ENCODE measurements around the gene PC. TPM values are rescaled to one million over a fixed set of nuclear protein-coding genes. Genes with fewer than 3 reads are reported as not detected.

PC gene
- total RNA-seq, 1 experiment from 2014 or later, result 40.5 TPM

GRCh38 chr11:66885950-66886440, 72.2 kb downstream of the PC start:
- no peak for DNase-seq
- no TSS peak for BruUV-seq (replicated peaks)
- CTCF ChIA-PET, result no interaction called here
- Mint-ChIP-seq H3K9me3 (ENCODE audit: low read depth, unreplicated experiment) (no peaks in the 10 kb centered on the region), H3K4me3 (ENCODE audit: low read depth, unreplicated experiment) (no peak overlapping the region), H3K4me1 (ENCODE audit: low read depth, unreplicated experiment) (peaks cover 24% of the 10 kb centered on the region), H3K36me3 (ENCODE audit: insufficient read depth, unreplicated experiment) (no peaks in the 10 kb centered on the region), H3K27me3 (ENCODE audit: unreplicated experiment) (no peaks in the 10 kb centered on the region), H3K27ac (ENCODE audit: unreplicated experiment) (no peak overlapping the region)
- intact Hi-C loops (cut with micrococcal nuclease; ENCODE audit: unreplicated experiment), result no loop called here
- TF ChIP-seq CTCF (IDR thresholded peaks at IDR 0.05; ENCODE audit: unreplicated experiment), result no peak

DNA sequence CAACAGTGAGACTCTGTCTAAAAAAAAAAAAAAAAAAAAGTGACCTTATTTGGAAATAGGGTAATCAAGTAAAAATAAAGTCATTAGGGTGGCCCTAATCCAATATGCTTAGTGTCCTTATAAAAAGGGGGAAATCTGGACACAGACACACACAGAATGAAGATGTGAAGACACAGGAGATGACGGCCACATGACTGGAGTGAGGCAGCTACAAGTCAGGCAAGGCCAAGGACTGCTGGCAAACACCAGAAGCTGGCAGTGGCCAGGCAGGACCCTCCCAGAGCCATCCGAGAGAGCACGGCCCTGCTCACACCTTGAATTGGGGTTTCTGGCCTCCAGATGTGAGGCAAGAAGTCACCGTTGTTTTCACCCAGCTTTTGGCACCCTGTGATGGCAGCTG, 72.7 kb downstream of the PC start:
- no peak for TF ChIP-seq CTCF (IDR thresholded peaks at IDR 0.05; ENCODE audit: unreplicated experiment)
- no peaks in the 10 kb centered on the region for H3K9me3 Mint-ChIP-seq (ENCODE audit: low read depth, unreplicated experiment)
- CTCF ChIA-PET, result no interaction called here
- H3K4me1 Mint-ChIP-seq (ENCODE audit: low read depth, unreplicated experiment), result peaks cover 30% of the 10 kb centered on the region
- H3K27ac Mint-ChIP-seq (ENCODE audit: unreplicated experiment), result no peak overlapping the region
- no peaks in the 10 kb centered on the region for H3K27me3 Mint-ChIP-seq (ENCODE audit: unreplicated experiment)
- no peaks in the 10 kb centered on the region for H3K36me3 Mint-ChIP-seq (ENCODE audit: insufficient read depth, unreplicated experiment)
- H3K4me3 Mint-ChIP-seq (ENCODE audit: low read depth, unreplicated experiment), result no peak overlapping the region
- intact Hi-C loops (cut with micrococcal nuclease; ENCODE audit: unreplicated experiment), result no loop called here
- DNase-seq, result no peak
- no TSS peak for BruUV-seq (replicated peaks)

- intact Hi-C loops (cut with micrococcal nuclease; ENCODE audit: unreplicated experiment), result no loop called here
- no TSS peak for BruUV-seq (replicated peaks)
- CTCF ChIA-PET, result no interaction called here
- no peak for TF ChIP-seq CTCF (IDR thresholded peaks at IDR 0.05; ENCODE audit: unreplicated experiment)
- peaks cover 40% of the 10 kb centered on the region for H3K4me1 Mint-ChIP-seq (ENCODE audit: low read depth, unreplicated experiment)
- no peak for DNase-seq
- no peak overlapping the region for H3K4me3 Mint-ChIP-seq (ENCODE audit: low read depth, unreplicated experiment)
- H3K36me3 Mint-ChIP-seq (ENCODE audit: insufficient read depth, unreplicated experiment), result no peaks in the 10 kb centered on the region
- no peak overlapping the region for H3K27ac Mint-ChIP-seq (ENCODE audit: unreplicated experiment)
- no peaks in the 10 kb centered on the region for H3K9me3 Mint-ChIP-seq (ENCODE audit: low read depth, unreplicated experiment)
- H3K27me3 Mint-ChIP-seq (ENCODE audit: unreplicated experiment), result no peaks in the 10 kb centered on the region
Observed at GRCh38 chr11:66884443-66884842, 73.7 kb downstream of the PC start.

GRCh38 chr11:66883016-66883965, 74.9 kb downstream of the PC start:
- no peaks in the 10 kb centered on the region for H3K27me3 Mint-ChIP-seq (ENCODE audit: unreplicated experiment)
- H3K36me3 Mint-ChIP-seq (ENCODE audit: insufficient read depth, unreplicated experiment), result no peaks in the 10 kb centered on the region
- intact Hi-C loops (cut with micrococcal nuclease; ENCODE audit: unreplicated experiment), result loop anchor here (2.0 kb wide), 1 partner anchor 20 kb away; no protein-coding TSS in a partner anchor
- H3K4me3 Mint-ChIP-seq (ENCODE audit: low read depth, unreplicated experiment), result no peak overlapping the region
- CTCF ChIA-PET, result interaction anchor here (0.7 to 1.3 kb wide), 4 partner anchors 9 to 174 kb away, joined by 3 to 4 read pairs (median 3); no protein-coding TSS in a partner anchor
- peaks cover 43% of the 10 kb centered on the region for H3K4me1 Mint-ChIP-seq (ENCODE audit: low read depth, unreplicated experiment)
- peak; percentile 86 for DNase-seq
- TF ChIP-seq CTCF (IDR thresholded peaks at IDR 0.05; ENCODE audit: unreplicated experiment), result peak; percentile 79
- H3K9me3 Mint-ChIP-seq (ENCODE audit: low read depth, unreplicated experiment), result no peaks in the 10 kb centered on the region
- no TSS peak for BruUV-seq (replicated peaks)
- peak overlapping the region; percentile 38 for H3K27ac Mint-ChIP-seq (ENCODE audit: unreplicated experiment)

All from Calu3 (cell line).